HepG2 (cell line): ENCODE results near the gene PCBP2. TPM values are rescaled to one million over a fixed set of nuclear protein-coding genes. Genes with fewer than 3 reads are reported as not detected.

Source experiments
- EED ChIP-seq: sonication (generic); formaldehyde crosslinking; IDR thresholded peaks from 2 replicates; pipeline ENCODE4 v1.5.0; 2020; ENCODE audit warnings: mild to moderate bottlenecking, missing genetic modification reagents
- FOXA3 ChIP-seq: IDR thresholded peaks from 2 replicates; pipeline ENCODE4 v1.6.1; 2016; ENCODE audit warnings: missing genetic modification reagents, missing compliant biosample characterization
- IKZF4 ChIP-seq: sonication (generic); formaldehyde crosslinking; IDR thresholded peaks from 2 replicates; pipeline ENCODE4 v1.5.1; 2020; ENCODE audit warnings: borderline replicate concordance, mild to moderate bottlenecking, low read depth, missing genetic modification reagents; ENCODE audit errors: not compliant biosample characterization
- KMT2A ChIP-seq: sonication (generic); formaldehyde crosslinking; IDR thresholded peaks from 2 replicates; pipeline ENCODE4 v1.4.0; 2020; ENCODE audit warnings: missing genetic modification reagents
- MAFG ChIP-seq: sonication (generic); formaldehyde crosslinking; IDR thresholded peaks from 2 replicates; pipeline ENCODE4 v1.5.1; 2020; ENCODE audit warnings: mild to moderate bottlenecking, missing genetic modification reagents
- MED13 ChIP-seq: sonication (generic); formaldehyde crosslinking; IDR thresholded peaks from 2 replicates; pipeline ENCODE4 v1.5.0; 2020; ENCODE audit warnings: missing genetic modification reagents
- MTF1 ChIP-seq: sonication (generic); formaldehyde crosslinking; IDR thresholded peaks from 2 replicates; pipeline ENCODE4 v1.5.0; 2020; ENCODE audit warnings: missing genetic modification reagents
- MZF1 ChIP-seq: sonication (generic); formaldehyde crosslinking; IDR thresholded peaks from 2 replicates; pipeline ENCODE4 v1.8.1; 2023; ENCODE audit warnings: mild to moderate bottlenecking, missing genetic modification reagents, borderline replicate concordance
- NCOA5 ChIP-seq: sonication (generic); formaldehyde crosslinking; IDR thresholded peaks from 2 replicates; pipeline ENCODE4 v1.4.0; 2020; ENCODE audit warnings: missing genetic modification reagents
- NFKBIZ ChIP-seq: IDR thresholded peaks from 2 replicates; pipeline ENCODE4 v1.6.1; 2018; ENCODE audit warnings: missing genetic modification reagents, missing compliant biosample characterization
- RARG ChIP-seq: sonication (generic); formaldehyde crosslinking; IDR thresholded peaks from 2 replicates; pipeline ENCODE4 v1.4.0; 2020; ENCODE audit warnings: low read depth, mild to moderate bottlenecking, missing genetic modification reagents
- SRY ChIP-seq: sonication (generic); formaldehyde crosslinking; IDR thresholded peaks from 2 replicates; pipeline ENCODE4 v1.8.0; 2022; ENCODE audit warnings: mild to moderate bottlenecking, missing genetic modification reagents
- ZKSCAN8 ChIP-seq: IDR thresholded peaks from 2 replicates; pipeline ENCODE4 v1.6.1; 2016; ENCODE audit warnings: borderline replicate concordance, missing genetic modification reagents, missing compliant biosample characterization
- ZNF605 ChIP-seq: sonication (generic); formaldehyde crosslinking; IDR thresholded peaks from 2 replicates; pipeline ENCODE4 v1.8.0; 2022; ENCODE audit warnings: mild to moderate bottlenecking, missing genetic modification reagents
- ZNF747 ChIP-seq: sonication (generic); formaldehyde crosslinking; IDR thresholded peaks from 2 replicates; pipeline ENCODE4 v1.8.1; 2023; ENCODE audit warnings: missing genetic modification reagents, mild to moderate bottlenecking, borderline replicate concordance
- ZNF790 ChIP-seq: sonication (generic); formaldehyde crosslinking; IDR thresholded peaks from 2 replicates; pipeline ENCODE4 v1.8.0; 2022; ENCODE audit warnings: missing genetic modification reagents, mild to moderate bottlenecking, borderline replicate concordance
- ZSCAN22 ChIP-seq: sonication (generic); formaldehyde crosslinking; IDR thresholded peaks from 2 replicates; pipeline ENCODE4 v1.4.0; 2020; ENCODE audit warnings: mild to moderate bottlenecking, missing genetic modification reagents
- polyA plus RNA-seq, 8 experiments: library from polyadenylated mRNA; depleted of rRNA in 3 of 8; stranded (reverse) in 7 of 8; unstranded in 1 of 8; fragments of >200 nt; fragmentation: Illumina TruSeq in 4 of 8; extraction: Trizol in 4 of 8; gene quantifications; 2 replicates each; pipeline versions ENCODE4 v1.2.1 to v1.2.3, GENCODE V29; 2011 to 2016; ENCODE audit warnings: low read depth in 4 of 8, missing spikeins in 1 of 8, mixed read lengths in 1 of 8; ENCODE audit not compliant: insufficient read depth in 1 of 8
- total RNA-seq, 5 experiments: library from RNA; depleted of rRNA; stranded (reverse); fragments of >200 nt; fragmentation: Illumina TruSeq; extraction: Trizol; gene quantifications; 2 replicates each; pipeline ENCODE4 v1.2.3, GENCODE V29; 2016; ENCODE audit warnings: low read depth in 1 of 5
- TF ChIP-seq, protein P1 (sequence below): sonication (generic); formaldehyde crosslinking; IDR thresholded peaks from 2 replicates; pipeline ENCODE4 v1.5.1; 2020; ENCODE audit warnings: mild to moderate bottlenecking, missing genetic modification reagents
- TF ChIP-seq, protein P2 (sequence below): conservative IDR thresholded peaks from 2 replicates; pipeline ENCODE4 v1.6.1; 2018; ENCODE audit warnings: missing genetic modification reagents
- TF ChIP-seq, protein P3 (sequence below): sonication (generic); formaldehyde crosslinking; conservative IDR thresholded peaks from 2 replicates; pipeline ENCODE4 v1.4.0; 2020; ENCODE audit warnings: missing genetic modification reagents
- TF ChIP-seq, protein P4 (sequence below): sonication (generic); formaldehyde crosslinking; IDR thresholded peaks from 2 replicates; pipeline ENCODE4 v1.4.0; 2020; ENCODE audit warnings: mild to moderate bottlenecking, missing genetic modification reagents
- TF ChIP-seq, protein P5 (sequence below): sonication (generic); formaldehyde crosslinking; conservative IDR thresholded peaks from 2 replicates; pipeline ENCODE4 v1.4.0; 2020; ENCODE audit warnings: missing genetic modification reagents

Gene PCBP2
- total and polyA plus RNA-seq, 2 of the 13 experiments (the other 11 are each of a cell fraction or from before 2014, with no cell fraction given): 154 to 345 TPM

DNA sequence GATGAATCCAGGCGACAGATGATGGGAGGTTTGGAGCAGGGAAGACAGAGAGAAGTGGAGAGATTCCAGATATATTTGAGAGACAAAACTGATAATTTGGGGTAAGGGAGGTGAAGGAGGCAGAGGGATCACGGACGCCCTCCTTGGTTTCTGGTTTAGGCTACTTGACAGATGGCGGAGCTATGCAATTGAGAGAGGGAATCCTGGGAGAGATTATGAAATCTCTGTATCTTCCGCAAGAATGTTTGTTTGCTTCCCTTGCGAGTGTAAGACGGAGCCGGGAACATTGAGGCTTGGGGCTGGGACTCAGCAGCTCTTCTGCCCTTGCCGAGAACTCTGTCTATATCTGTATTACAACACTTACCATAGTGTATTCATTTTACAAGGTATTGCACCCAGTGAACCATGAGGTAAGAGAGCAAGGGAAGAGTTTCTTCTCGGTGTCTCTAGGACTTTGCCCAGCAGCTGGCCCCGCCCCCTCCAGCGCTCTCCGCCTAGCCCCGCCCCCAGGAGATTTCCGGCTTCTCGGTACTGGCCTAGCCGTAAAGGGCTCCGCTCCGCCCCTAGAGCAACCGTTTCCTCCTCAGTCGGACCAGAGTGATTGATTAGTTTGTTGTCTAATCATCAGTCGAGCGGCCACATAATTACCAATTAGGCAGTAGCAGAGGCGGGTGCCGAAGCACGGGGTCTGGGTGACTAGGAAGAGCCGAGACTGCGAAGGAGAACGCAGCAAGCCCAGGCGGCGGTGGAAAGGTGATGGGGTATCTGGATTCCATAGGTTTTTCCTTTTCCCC lies 10.7 kb upstream of the PCBP2 start, which contains the start of gene PRR13 (continued):
- TF ChIP-seq, protein P1, sequence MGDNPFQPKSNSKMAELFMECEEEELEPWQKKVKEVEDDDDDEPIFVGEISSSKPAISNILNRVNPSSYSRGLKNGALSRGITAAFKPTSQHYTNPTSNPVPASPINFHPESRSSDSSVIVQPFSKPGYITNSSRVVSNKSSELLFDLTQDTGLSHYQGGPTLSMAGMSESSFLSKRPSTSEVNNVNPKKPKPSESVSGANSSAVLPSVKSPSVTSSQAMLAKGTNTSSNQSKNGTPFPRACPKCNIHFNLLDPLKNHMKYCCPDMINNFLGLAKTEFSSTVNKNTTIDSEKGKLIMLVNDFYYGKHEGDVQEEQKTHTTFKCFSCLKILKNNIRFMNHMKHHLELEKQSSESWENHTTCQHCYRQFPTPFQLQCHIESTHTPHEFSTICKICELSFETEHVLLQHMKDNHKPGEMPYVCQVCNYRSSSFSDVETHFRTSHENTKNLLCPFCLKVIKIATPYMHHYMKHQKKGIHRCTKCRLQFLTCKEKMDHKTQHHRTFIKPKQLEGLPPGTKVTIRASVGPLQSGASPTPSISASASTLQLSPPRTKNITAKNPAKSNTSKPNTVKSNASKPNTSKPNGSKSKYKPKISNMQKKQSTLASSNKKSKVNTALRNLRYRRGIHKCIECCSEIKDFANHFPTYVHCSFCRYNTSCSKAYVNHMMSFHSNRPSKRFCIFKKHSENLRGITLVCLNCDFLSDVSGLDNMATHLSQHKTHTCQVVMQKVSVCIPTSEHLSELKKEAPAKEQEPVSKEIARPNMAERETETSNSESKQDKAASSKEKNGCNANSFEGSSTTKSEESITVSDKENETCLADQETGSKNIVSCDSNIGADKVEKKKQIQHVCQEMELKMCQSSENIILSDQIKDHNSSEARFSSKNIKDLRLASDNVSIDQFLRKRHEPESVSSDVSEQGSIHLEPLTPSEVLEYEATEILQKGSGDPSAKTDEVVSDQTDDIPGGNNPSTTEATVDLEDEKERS: no peak; the same call in 1 of the 2 replicates
- TF ChIP-seq MED13 (CRISPR knock-in tag) (no peak), EED (no peak), ZKSCAN8 (CRISPR knock-in tag) (no peak), ZNF605 (CRISPR knock-in tag) (no peak), NCOA5 (no peak), ZNF747 (CRISPR knock-in tag) (no peak), RARG (CRISPR knock-in tag) (no peak), KMT2A (CRISPR knock-in tag) (peak; percentile 59; the same call in 1 of the 2 replicates), SRY (CRISPR knock-in tag) (no peak), MTF1 (CRISPR knock-in tag) (no peak), ZNF790 (CRISPR knock-in tag) (no peak), ZSCAN22 (no peak), MZF1 (no peak), FOXA3 (CRISPR knock-in tag) (peak; percentile 45; the same call in 1 of the 2 replicates), IKZF4 (CRISPR knock-in tag) (no peak), NFKBIZ (CRISPR knock-in tag) (no peak), MAFG (CRISPR knock-in tag) (no peak)
- TF ChIP-seq, protein P2, sequence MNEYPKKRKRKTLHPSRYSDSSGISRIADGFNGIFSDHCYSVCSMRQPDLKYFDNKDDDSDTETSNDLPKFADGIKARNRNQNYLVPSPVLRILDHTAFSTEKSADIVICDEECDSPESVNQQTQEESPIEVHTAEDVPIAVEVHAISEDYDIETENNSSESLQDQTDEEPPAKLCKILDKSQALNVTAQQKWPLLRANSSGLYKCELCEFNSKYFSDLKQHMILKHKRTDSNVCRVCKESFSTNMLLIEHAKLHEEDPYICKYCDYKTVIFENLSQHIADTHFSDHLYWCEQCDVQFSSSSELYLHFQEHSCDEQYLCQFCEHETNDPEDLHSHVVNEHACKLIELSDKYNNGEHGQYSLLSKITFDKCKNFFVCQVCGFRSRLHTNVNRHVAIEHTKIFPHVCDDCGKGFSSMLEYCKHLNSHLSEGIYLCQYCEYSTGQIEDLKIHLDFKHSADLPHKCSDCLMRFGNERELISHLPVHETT (CRISPR knock-in tag): no peak
- TF ChIP-seq, protein P3, sequence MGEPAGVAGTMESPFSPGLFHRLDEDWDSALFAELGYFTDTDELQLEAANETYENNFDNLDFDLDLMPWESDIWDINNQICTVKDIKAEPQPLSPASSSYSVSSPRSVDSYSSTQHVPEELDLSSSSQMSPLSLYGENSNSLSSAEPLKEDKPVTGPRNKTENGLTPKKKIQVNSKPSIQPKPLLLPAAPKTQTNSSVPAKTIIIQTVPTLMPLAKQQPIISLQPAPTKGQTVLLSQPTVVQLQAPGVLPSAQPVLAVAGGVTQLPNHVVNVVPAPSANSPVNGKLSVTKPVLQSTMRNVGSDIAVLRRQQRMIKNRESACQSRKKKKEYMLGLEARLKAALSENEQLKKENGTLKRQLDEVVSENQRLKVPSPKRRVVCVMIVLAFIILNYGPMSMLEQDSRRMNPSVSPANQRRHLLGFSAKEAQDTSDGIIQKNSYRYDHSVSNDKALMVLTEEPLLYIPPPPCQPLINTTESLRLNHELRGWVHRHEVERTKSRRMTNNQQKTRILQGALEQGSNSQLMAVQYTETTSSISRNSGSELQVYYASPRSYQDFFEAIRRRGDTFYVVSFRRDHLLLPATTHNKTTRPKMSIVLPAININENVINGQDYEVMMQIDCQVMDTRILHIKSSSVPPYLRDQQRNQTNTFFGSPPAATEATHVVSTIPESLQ: no peak
- TF ChIP-seq, protein P4, sequence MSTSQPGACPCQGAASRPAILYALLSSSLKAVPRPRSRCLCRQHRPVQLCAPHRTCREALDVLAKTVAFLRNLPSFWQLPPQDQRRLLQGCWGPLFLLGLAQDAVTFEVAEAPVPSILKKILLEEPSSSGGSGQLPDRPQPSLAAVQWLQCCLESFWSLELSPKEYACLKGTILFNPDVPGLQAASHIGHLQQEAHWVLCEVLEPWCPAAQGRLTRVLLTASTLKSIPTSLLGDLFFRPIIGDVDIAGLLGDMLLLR: no peak
- TF ChIP-seq, protein P5, sequence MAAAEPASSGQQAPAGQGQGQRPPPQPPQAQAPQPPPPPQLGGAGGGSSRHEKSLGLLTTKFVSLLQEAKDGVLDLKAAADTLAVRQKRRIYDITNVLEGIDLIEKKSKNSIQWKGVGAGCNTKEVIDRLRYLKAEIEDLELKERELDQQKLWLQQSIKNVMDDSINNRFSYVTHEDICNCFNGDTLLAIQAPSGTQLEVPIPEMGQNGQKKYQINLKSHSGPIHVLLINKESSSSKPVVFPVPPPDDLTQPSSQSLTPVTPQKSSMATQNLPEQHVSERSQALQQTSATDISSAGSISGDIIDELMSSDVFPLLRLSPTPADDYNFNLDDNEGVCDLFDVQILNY (CRISPR knock-in tag): no peak
